NB4 (cell line): ENCODE data around the gene FNBP1L.

ENCODE experiments used
- POLR2A ChIP-seq: IDR thresholded peaks from 2 replicates; pipeline ENCODE4 v1.6.1; 2011; ENCODE audit warnings: mild to moderate bottlenecking; ENCODE audit not compliant: insufficient read length; ENCODE audit errors: extremely low read depth
- TF ChIP-seq, protein P1 (sequence below): IDR thresholded peaks from one replicate; pipeline ENCODE4 v1.5.1; 2012; ENCODE audit warnings: low read depth, low read length

DNA sequence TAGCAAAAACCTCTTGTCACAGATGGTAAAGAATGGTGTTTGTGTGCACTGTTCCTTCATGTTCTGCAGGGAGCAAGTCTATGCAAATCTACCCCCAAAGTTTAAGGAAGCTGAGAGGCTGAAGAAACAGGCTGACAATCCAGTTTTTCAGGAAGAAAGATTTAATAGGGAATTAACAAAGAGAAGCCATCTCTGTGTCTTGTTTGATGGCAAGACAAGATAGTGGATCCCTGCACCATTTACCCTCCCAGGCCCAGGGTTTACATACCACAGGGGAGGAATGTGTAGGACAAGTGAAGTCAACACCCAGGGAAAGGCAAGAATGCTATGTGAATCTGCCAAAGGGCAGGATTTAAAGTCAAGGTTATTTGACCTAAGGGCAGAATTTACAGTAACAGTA lies 48.1 kb upstream of the FNBP1L start:
- TF ChIP-seq, protein P1, sequence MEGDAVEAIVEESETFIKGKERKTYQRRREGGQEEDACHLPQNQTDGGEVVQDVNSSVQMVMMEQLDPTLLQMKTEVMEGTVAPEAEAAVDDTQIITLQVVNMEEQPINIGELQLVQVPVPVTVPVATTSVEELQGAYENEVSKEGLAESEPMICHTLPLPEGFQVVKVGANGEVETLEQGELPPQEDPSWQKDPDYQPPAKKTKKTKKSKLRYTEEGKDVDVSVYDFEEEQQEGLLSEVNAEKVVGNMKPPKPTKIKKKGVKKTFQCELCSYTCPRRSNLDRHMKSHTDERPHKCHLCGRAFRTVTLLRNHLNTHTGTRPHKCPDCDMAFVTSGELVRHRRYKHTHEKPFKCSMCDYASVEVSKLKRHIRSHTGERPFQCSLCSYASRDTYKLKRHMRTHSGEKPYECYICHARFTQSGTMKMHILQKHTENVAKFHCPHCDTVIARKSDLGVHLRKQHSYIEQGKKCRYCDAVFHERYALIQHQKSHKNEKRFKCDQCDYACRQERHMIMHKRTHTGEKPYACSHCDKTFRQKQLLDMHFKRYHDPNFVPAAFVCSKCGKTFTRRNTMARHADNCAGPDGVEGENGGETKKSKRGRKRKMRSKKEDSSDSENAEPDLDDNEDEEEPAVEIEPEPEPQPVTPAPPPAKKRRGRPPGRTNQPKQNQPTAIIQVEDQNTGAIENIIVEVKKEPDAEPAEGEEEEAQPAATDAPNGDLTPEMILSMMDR: no peak
- no peak for TF ChIP-seq POLR2A
